NCI-H1436 treated with DMSO at 0.1 percent for 48 hours (cell line): ENCODE measurements around the gene B3GNT7.
"Not testable (repeated sequence)": the region's sequence is repeated elsewhere in the genome, so short reads cannot be mapped to it uniquely, and the experiment has no call there.

Source experiments
- DNase-seq: peaks from one replicate; lab custom pipeline; 2025; lab: John Stamatoyannopoulos, UW

B3GNT7 gene

DNA sequence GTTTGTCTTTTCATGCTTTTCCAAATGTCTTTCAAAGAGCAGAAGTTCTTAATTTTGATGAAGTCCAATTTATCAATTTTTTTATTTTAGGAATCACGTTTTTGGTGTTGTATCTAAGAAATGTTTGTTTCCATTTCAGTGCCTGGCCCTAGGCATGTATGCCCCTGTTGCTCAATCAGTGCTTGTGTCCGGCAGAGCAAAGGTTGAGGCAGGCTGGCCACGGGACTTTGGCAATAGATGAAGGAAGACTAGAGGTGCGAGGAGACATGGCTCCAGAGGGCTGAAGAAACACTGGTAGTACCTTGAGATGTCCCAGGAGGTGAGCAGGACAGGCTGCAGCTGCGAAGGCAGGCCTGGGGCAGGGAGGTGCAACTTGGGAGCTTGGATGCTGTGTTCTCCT, 10.1 kb upstream of the B3GNT7 start:
- no peak for DNase-seq

DNA sequence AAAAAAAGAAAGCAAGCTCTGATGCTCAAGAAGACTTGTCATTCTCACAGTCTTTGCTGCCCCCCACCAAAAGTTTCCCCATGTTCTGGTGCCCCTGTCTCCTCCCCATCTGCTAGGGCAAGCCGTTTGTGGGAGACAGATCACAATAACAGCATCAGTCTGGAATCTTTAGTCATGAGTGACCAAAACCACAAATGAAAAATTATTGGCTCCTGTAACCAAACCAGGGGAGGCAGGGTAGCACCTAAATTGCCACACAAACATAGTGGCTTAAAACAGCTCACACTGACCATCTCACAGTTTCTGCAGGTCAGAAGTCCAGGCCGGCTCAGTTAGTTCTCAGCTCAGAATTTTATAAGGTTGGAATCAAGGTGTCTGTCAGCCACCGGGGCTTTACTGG, 9.1 kb upstream of the B3GNT7 start:
- DNase-seq, result no peak

DNA sequence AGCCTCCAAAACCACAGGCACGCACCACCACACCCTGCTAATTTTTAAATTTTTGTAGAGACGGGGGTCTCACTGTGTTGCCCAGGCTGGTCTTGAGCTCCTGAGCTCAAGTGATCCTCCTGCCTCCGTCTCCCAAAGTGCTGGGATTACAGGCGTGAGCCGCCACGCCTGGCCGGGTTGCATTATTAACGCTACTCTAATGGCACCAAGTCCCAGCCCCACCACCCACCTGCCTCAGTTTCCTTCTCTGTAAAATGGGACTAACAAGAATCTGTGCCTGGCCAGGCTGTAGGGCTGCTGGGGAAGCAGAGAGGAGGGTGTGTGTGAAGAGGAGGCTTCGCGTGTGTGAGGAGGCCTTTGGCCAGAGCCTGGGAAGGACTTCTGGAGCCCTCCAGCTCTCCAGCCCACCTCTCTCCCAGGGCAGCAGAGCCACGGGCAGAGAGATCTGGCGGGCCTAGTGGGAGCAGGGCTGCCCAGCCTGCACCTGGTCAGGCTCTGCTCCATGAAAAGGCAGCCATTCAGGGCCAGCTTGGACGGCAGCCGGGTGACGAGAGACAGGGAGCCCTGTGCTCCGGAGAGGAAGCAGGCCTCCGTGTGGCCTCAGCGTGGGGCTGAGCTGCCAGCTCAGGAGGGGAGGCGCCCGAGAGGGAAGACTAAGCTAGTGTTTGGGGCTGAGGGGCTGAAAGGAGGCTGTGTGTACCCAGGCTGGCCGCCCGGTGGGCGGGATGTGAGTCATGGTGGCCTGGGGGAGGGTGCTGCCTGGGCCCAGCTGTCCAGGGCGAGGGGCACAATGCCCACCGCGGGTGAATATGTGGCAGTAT, 7.4 kb upstream of the B3GNT7 start:
- no peak for DNase-seq

DNA sequence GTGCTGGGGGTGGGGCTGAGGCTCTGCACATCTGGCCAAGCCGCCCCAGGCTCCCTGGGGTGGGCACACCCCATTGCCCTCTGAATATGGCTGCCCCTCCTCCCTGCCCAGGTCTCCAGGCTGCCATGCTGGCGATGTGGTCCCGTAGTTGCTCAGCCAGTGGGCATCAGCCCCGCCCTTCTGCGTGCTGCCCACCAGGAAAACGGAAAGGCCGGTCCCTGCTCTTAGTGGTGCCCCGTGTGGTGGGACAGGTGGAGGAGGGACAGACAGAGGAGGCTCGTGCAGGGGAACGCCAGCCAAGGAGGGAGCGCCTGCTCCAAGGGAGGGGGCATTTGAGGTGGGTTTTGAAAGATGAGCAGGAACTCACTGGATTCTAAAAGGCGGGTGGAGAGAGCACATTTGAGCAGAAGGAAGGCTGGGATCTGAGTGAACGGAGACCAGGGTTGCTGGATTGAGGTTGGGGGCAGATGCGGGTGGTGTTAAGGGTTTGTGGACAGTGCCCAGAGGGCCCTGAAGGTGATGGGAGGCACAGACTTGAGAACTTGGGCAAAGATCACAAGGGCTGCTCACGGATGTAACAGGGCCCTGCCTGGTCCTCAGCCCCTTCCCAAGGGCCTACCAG, 6.7 kb upstream of the B3GNT7 start:
- DNase-seq, result no peak

DNA sequence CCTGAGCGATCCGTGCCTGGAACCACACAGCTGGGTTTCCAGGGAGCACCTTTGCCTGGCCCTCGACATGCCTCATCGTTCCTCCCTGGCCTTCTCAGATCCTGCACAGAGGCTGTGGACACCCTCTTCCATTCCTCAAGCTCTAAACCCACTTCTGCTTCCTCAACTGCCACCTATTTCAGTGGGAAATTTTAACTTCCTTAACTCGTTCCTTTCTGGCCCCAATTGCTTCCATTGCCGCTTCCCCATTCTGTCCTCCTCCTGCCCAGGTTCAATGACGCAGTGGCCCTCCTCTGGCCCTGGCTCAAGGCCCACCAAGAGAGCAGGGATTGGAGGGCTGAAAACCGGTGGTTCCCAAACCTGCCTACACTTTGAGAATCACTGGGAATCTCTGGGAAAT, 4.8 kb upstream of the B3GNT7 start:
- DNase-seq, result no peak

DNA sequence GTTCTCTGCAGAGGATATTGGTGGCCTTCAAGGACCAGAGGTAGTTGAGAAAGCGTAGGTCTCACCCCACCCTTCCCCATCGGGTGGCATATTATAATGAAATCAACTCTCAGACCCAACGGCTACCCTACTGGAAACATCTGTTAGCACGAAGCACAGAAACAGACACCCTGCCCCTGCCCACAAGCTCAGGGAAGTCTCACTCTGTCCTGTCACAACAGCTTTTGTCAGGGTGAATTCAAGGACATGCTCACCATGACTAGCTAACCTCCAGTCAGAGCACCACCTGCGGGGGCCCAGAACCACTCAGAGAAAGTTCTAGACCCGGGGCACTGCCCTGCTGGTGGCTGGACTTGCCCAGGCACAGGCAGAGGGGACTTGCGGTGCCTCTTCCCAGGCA, 3.5 kb upstream of the B3GNT7 start:
- no peak for DNase-seq

DNA sequence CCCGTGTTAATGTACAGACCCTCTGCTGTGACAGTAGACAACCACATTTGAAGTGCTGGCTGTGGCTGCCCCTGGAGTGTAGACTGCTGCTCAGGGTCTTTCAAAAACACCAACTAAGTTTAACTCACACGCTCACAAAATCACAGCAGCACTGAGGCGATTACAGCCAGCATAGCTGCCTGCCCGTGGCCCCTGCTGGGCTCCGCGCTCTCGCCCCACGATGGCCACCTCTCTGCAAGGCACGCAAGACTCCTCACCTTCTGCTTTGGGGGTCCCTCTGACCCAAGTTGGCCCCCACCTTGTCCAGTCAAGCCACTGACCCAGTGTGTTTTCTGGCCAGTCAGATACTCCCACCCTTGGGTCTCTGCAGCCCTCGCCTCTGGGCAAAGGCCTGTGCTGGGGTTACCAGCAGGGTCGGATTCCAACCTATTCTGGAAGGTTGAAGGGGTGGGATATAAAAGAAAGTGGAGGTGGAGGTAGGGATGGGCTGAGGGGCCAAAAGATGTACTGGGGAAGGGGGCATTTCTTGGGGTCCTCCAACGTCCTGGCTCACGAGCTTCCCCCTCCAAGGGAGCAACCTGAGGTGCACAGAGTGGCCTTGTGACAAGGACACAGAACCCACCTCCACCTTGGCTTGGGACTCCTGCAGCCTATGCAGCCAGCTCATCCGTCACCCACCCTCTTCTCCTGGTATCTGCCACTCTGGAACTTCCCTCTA, 2.9 kb upstream of the B3GNT7 start:
- DNase-seq, result no peak

DNA sequence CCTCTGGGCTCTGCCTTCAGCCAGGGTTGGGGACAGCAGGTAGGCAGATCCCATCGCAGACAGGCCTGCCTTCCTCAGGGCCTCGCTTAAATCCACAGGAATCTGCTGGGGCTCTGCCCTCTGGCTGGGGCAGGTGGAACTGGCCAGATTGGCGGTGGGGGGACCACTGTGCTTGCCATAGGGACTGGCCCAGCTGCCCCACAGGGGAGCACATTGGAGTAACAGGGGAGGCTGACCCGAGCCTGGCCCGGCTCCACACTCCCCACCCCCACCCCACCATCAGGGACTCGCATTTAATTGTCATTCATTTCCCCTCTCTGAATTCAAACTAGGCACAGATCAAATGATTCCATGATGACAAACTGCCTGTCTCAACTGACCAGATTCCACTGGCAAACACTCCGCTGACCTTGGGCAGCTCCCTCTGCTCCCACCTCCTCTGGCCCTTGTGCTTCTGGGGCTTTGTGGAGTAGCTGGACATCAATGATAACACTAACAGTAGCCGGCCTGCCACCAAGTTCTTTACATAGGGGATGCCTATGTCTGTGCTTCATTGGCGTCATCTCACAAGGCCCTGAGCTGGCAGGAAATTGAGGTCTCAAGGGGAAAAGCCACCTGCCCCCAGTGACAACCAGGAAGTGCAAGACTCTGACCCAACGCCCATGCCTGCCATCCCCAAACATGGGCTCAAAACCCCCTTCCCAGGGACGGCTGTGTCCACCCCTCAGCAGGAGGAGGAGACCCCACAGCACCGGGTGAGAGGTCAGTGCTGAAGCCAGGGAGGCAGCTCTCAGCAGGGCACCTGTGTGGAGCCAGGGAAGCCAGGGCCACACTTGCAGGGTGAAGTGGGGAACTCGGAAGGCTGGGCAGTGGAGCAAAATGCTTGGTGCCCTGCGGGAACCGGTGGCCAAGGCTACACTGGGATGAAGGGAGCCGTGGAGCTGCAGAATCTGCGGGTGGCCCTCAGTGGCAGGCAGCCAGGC, 2.1 kb upstream of the B3GNT7 start:
- DNase-seq, result no peak

DNA sequence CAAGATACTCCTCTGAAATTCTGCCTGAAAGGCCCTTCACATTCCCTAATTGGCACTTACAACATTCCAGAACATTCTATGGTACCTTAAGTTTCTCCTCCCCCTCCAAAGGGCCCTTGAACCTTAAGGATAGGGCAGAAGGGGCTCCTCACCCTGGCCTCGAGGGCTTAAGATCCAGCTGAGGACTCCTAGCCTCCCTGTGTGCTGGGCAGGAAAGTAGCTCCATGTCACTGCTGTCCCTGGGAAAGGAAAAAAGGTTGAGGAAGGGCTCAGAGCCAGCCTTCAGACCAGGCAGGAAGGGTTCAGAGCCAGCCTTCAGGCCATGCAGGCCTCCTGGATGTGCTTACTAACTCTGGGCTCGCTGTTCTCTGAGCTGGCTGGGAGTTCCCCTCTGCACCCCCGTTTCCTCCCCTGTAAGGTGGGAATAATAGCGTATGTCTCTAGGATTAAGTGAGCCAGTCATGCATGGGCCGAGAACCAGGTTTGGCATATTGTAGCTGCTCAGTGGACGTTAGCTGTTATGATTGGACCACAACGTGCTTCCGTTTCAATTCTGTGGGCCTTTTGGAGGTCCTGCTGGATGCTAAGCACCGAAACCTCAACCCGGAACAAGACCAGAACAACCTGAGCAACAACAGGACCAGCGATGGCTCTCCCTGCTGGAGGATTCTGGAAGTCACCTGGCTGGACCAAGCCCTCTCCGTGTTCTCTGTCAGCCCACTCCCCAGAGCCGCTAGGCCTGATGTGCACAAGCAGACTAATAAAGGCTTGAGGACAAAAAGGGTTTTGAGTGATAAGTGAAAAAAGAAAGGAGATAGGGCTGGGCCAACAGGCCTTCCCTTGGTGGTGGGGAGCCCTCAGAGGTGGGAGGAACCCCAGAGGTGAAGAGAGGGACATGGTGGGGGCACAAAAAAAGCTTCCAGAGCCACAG, 1.0 kb upstream of the B3GNT7 start:
- no peak for DNase-seq

DNA sequence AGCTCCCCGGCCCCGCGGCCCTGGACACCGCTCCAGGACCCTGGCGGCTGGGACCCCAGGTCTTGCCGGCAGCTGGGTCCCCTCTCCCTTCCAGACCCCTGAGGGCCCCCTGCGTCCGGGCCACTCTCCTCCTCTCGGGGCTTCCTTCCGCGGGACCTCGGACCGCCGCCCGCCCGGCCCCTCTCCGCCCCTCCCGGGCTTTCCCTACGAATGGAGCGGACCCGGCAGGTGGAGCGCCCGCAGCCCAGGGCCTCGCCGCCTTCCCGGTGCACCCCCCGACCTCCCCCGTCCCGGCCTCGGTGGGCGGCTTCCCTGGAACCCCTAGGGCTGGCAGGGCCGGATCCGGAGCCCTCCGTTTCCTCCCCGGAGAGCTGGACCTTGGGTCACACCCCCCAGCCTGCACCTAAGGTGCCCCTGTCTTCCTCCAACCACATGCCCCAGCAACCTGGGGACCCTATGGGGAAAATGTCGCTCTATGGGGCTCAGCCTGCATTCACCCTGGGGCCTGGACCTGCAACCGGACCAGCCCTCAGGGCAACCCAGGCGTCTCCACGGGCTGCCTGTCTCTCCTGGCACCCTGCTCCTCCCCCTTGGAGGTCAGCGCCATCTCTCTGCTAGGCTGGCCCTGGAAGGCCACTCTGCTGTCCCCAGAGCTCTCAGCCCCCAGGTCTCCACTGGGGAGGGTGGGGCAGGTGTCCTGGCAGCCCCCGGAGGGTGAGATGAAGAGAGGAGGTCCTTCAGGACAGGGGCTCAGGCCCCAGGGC, 730 bp downstream of the B3GNT7 start:
- DNase-seq, result no peak

DNA sequence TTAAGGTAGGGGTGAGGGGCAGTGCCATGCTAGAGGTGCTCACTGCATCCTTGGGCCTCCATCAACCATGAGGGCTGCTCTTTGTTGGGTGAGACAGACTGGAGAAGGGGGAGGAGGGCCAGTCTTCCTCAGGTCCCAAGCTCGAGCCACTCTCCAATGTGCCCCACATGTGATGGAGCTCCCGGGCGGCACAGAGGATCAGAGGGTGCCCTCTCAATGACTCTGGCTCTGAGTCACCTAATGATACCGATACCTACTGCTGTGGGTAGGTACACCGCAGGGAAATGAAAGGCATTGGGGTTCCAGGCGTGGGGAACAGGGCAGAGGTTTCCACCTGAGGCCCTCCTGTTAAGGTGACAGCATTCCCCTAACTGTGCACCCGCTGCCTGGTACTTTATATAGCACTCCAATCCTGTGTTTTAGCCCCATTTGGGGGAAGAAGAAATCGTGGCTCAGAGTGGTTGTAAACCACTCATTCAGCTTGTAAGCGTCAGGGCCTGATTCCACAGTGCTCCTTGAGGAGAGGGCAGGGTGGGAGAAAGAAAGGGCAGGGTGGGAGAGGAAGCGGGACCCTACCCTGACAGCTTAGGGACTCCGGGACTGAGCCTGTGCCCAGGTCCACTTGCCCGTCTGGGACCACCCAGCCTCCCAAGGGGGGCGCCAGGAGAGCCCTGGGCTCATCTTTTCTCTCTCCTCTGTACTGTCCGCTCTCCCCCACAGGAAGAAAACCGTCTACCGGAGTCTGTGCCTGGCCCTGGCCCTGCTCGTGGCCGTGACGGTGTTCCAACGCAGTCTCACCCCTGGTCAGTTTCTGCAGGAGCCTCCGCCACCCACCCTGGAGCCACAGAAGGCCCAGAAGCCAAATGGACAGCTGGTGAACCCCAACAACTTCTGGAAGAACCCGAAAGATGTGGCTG, 1.8 kb downstream of the B3GNT7 start:
- DNase-seq, result no peak

DNA sequence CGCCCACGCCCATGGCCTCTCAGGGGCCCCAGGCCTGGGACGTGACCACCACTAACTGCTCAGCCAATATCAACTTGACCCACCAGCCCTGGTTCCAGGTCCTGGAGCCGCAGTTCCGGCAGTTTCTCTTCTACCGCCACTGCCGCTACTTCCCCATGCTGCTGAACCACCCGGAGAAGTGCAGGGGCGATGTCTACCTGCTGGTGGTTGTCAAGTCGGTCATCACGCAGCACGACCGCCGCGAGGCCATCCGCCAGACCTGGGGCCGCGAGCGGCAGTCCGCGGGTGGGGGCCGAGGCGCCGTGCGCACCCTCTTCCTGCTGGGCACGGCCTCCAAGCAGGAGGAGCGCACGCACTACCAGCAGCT, 2.4 kb downstream of the B3GNT7 start:
- no peak for DNase-seq

DNA sequence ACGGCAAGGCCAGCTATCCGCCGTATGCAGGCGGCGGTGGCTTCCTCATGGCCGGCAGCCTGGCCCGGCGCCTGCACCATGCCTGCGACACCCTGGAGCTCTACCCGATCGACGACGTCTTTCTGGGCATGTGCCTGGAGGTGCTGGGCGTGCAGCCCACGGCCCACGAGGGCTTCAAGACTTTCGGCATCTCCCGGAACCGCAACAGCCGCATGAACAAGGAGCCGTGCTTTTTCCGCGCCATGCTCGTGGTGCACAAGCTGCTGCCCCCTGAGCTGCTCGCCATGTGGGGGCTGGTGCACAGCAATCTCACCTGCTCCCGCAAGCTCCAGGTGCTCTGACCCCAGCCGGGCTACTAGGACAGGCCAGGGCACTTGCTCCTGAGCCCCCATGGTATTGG, 3.1 kb downstream of the B3GNT7 start:
- no peak for DNase-seq

DNA sequence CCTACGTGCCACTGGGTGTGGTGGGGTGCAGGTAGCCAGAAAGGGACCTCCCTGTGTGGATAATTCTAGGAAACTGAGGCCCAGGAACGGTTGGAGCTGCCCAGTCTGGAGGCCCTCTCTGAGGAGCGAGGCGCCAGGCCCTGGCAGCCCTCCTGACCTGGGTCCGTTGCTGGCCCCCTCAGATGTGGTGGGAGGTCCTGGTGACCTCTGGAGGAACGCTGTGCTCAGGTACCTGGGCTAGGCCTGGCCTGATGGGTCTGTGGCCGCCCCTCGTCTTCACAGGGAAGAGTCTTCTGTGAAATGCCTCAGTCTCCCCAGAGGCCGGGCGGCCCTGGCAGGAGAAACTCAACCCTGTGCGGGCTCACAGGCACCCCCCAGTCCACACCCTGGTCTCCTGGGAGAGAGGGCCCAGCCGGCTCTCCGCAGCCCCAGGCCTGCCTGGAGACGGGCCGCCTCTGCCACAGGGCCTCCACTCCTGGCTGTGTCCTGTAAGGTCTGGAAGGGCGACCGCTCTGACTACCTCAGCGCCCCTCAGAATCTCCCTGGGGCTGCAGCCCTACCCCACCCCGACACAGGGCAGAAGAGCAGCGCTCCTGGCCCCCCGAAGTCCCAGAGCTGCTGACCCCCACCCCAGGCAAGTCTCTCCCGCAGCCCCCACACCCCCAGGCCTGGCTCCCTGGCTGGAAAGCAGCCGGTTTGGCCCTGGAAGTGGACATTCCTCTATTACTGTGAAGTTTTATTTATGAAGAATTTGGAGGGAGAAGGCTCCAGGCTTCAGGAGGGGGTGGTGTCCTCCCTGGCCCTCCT, 3.7 kb downstream of the B3GNT7 start:
- DNase-seq, result no peak

DNA sequence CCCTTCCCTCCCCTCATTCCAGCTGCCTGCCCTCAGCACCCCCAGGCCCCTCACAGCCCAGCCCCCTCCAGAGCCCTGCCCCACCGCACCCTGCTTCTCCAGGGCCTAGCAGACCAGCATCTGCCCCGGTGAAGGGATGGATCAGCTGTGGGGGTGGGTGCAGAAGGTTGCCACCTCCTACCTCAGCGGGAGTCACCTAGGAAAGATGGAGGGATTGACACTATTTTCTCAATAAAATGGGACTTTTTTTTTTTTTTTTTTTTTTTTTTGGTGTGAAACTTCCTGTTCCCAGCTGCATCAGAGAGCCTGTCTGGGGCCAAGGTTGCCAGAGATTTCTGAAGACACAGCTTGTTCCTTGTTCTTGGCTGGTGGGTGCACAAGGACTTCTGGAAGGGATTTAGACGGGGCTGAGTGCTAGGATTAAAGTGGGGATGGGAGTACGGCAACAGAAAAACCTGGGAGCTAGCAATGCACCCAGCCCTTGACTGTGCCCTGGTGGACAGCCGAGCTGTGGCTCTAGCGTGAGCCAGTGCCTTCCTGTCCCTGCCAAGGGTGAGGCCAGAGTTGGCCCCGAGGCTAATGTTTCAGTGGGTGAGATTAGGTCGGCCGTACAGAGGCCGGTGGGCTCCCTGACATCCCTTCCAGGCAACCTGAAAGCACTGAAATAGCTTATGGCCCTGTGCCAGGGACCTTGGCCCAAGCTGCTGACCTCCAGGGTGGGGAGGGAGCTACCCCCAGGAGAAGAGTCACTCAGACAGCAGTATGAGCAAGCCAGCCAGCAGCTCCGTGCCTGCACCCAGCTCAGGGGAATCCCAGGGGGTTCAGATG, 4.6 kb downstream of the B3GNT7 start:
- DNase-seq, result no peak

DNA sequence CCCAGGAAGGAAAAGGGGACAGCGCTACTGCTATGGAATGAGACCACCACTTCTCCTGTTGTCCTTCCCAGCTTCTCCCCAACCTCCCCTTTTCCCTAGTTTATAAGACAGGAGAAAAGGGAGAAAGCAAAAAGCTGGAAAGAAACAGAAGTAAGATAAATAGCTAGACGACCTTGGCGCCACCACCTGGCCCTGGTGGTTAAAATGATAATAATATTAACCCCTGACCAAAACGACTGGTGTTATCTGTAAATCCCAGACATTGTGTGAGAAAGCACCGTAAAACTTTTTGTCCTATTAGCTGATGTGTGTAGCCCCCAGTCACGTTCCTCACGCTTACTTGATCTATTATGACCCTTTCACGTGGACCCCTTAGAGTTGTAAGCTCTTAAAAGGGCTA, 5.2 kb downstream of the B3GNT7 start:
- not testable (repeated sequence) for DNase-seq

DNA sequence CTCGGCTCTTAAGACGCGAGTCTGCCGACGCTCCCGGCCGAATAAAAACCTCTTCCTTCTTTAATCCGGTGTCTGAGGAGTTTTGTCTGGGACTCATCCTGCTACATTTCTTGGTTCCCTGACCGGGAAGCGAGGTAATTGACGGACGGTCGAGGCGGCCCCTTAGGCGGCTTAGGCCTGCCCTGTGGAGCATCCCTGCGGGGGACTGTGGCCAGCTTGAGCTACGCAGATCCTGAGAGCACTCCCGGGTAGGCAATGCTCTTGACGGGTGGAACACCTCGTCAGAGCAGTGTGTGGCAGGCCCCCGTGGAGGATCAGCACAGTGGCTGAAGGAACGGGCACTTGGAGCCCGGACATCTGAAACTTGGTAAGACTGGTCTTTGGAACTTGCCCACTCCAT, 5.6 kb downstream of the B3GNT7 start:
- DNase-seq, result not testable (repeated sequence)
